Measurements from ENCODE around the gene SAMD8.
A peak's percentile ranks its signal among the peaks of the same experiment; 100 is the strongest.
"Not testable (repeated sequence)": the region's sequence is repeated elsewhere in the genome, so short reads cannot be mapped to it uniquely, and the experiment has no call there.

Gene SAMD8

GRCh38 chr10:75133701-75134100 is 22.2 kb downstream of the SAMD8 start:
- not testable (repeated sequence) for H3K27ac ChIP-seq (ENCODE audit: low read length, poor library complexity, severe bottlenecking); H3K18ac ChIP-seq (ENCODE audit: low read depth in 1 of 2, low read length in 2 of 2); H2BK120ac ChIP-seq (ENCODE audit: low read depth, low read length); H2BK5ac ChIP-seq (ENCODE audit: low read depth, low read length, poor library complexity, severe bottlenecking); H3K4me3 ChIP-seq (ENCODE audit: insufficient read depth in 1 of 2, low read depth in 1 of 2, low read length in 2 of 2); H3K36me3 ChIP-seq (ENCODE audit: control insufficient read depth in 1 of 2, insufficient read depth in 2 of 2, low read depth in 1 of 2, low read length in 2 of 2); DNase-seq; H3K9me3 ChIP-seq (ENCODE audit: control insufficient read depth, low read length); H4K91ac ChIP-seq (ENCODE audit: low read length); H3K4me1 ChIP-seq (ENCODE audit: control insufficient read depth, insufficient read depth, low read depth, low read length); H2AK5ac ChIP-seq (ENCODE audit: low read length, severe bottlenecking); H3K23ac ChIP-seq (ENCODE audit: low read length in 2 of 2); H4K8ac ChIP-seq (ENCODE audit: low read length); H2BK15ac ChIP-seq (ENCODE audit: low read depth, poor library complexity, severe bottlenecking); H3K4me2 ChIP-seq (ENCODE audit: low read length, poor library complexity, severe bottlenecking); H3K4ac ChIP-seq (ENCODE audit: low read depth in 1 of 2, low read length in 2 of 2); H3K27me3 ChIP-seq (ENCODE audit: control insufficient read depth in 1 of 2, insufficient read depth in 1 of 2, low read length in 2 of 2); H2AFZ ChIP-seq (ENCODE audit: low read depth, low read length); H3K14ac ChIP-seq (ENCODE audit: low read length in 2 of 2); H3K9ac ChIP-seq (ENCODE audit: low read length); H2BK12ac ChIP-seq (ENCODE audit: low read length in 2 of 2)
- peaks cover 10% of the 10 kb centered on the region for H3K79me1 ChIP-seq (replicated peaks; ENCODE audit: low read length, poor library complexity, severe bottlenecking)
- WGBS = 100% methylated on average over 2 of the region's 3 CpGs

GRCh38 chr10:75136346-75136745 is 24.9 kb downstream of the SAMD8 start:
- no CpG with 5 or more reads among the region's 1 CpG for WGBS
- H3K36me3 ChIP-seq (ENCODE audit: control insufficient read depth in 1 of 2, insufficient read depth in 2 of 2, low read depth in 1 of 2, low read length in 2 of 2) = peaks cover 0 to 2% of the 10 kb centered on the region in 2 experiments
- H3K4ac ChIP-seq (ENCODE audit: low read depth in 1 of 2, low read length in 2 of 2) = no peak overlapping the region
- H3K4me1 ChIP-seq (ENCODE audit: control insufficient read depth, insufficient read depth, low read depth, low read length) = no peaks in the 10 kb centered on the region
- no peak overlapping the region for H3K18ac ChIP-seq (ENCODE audit: low read depth in 1 of 2, low read length in 2 of 2)
- H3K79me1 ChIP-seq (replicated peaks; ENCODE audit: low read length, poor library complexity, severe bottlenecking) = peaks cover 14% of the 10 kb centered on the region
- H2AK5ac ChIP-seq (ENCODE audit: low read length, severe bottlenecking) = no peak overlapping the region
- no peak overlapping the region for H2BK5ac ChIP-seq (ENCODE audit: low read depth, low read length, poor library complexity, severe bottlenecking)
- no peak overlapping the region for H3K27ac ChIP-seq (ENCODE audit: low read length, poor library complexity, severe bottlenecking)
- no peak overlapping the region for H3K4me3 ChIP-seq (ENCODE audit: insufficient read depth in 1 of 2, low read depth in 1 of 2, low read length in 2 of 2)
- no peak overlapping the region for H2BK12ac ChIP-seq (ENCODE audit: low read length in 2 of 2)
- no peak overlapping the region for H3K14ac ChIP-seq (ENCODE audit: low read length in 2 of 2)
- no peak overlapping the region for H4K8ac ChIP-seq (ENCODE audit: low read length)
- H3K9ac ChIP-seq (ENCODE audit: low read length) = no peak overlapping the region
- H3K4me2 ChIP-seq (ENCODE audit: low read length, poor library complexity, severe bottlenecking) = no peak overlapping the region
- no peak overlapping the region for H2BK120ac ChIP-seq (ENCODE audit: low read depth, low read length)
- H3K27me3 ChIP-seq (ENCODE audit: control insufficient read depth in 1 of 2, insufficient read depth in 1 of 2, low read length in 2 of 2) = no peaks in the 10 kb centered on the region
- H3K23ac ChIP-seq (ENCODE audit: low read length in 2 of 2) = no peak overlapping the region
- H2BK15ac ChIP-seq (ENCODE audit: low read depth, poor library complexity, severe bottlenecking) = no peak overlapping the region
- no peaks in the 10 kb centered on the region for H3K9me3 ChIP-seq (ENCODE audit: control insufficient read depth, low read length)
- no peak overlapping the region for H2AFZ ChIP-seq (ENCODE audit: low read depth, low read length)
- H4K91ac ChIP-seq (ENCODE audit: low read length) = no peak overlapping the region
- no peak for DNase-seq

- Histone ChIP-seq H2BK12ac (ENCODE audit: low read length in 2 of 2) (no peak overlapping the region), H3K27me3 (ENCODE audit: control insufficient read depth in 1 of 2, insufficient read depth in 1 of 2, low read length in 2 of 2) (no peaks in the 10 kb centered on the region), H4K91ac (ENCODE audit: low read length) (no peak overlapping the region), H2BK5ac (ENCODE audit: low read depth, low read length, poor library complexity, severe bottlenecking) (no peak overlapping the region), H3K4me2 (ENCODE audit: low read length, poor library complexity, severe bottlenecking) (no peak overlapping the region), H3K23ac (ENCODE audit: low read length in 2 of 2) (no peak overlapping the region), H3K79me1 (replicated peaks; ENCODE audit: low read length, poor library complexity, severe bottlenecking) (peaks cover 9% of the 10 kb centered on the region), H2BK15ac (ENCODE audit: low read depth, poor library complexity, severe bottlenecking) (no peak overlapping the region), H3K27ac (ENCODE audit: low read length, poor library complexity, severe bottlenecking) (no peak overlapping the region), H3K14ac (ENCODE audit: low read length in 2 of 2) (no peak overlapping the region), H3K18ac (ENCODE audit: low read depth in 1 of 2, low read length in 2 of 2) (no peak overlapping the region), H3K4ac (ENCODE audit: low read depth in 1 of 2, low read length in 2 of 2) (no peak overlapping the region), H2AFZ (ENCODE audit: low read depth, low read length) (no peak overlapping the region), H3K4me3 (ENCODE audit: insufficient read depth in 1 of 2, low read depth in 1 of 2, low read length in 2 of 2) (no peak overlapping the region), H3K36me3 (ENCODE audit: control insufficient read depth in 1 of 2, insufficient read depth in 2 of 2, low read depth in 1 of 2, low read length in 2 of 2) (peaks cover 0 to 2% of the 10 kb centered on the region in 2 experiments), H3K9ac (ENCODE audit: low read length) (peak overlapping the region; percentile 37), H2AK5ac (ENCODE audit: low read length, severe bottlenecking) (no peak overlapping the region), H3K4me1 (ENCODE audit: control insufficient read depth, insufficient read depth, low read depth, low read length) (no peaks in the 10 kb centered on the region), H2BK120ac (ENCODE audit: low read depth, low read length) (no peak overlapping the region), H4K8ac (ENCODE audit: low read length) (no peak overlapping the region), H3K9me3 (ENCODE audit: control insufficient read depth, low read length) (no peaks in the 10 kb centered on the region)
- WGBS = 8% methylated on average over 2 of the region's 3 CpGs
- peak; percentile 60 for DNase-seq
Measured at GRCh38 chr10:75137533-75138438, 26.3 kb downstream of the SAMD8 start.

- Histone ChIP-seq H2BK15ac (ENCODE audit: low read depth, poor library complexity, severe bottlenecking) (no peak overlapping the region), H3K14ac (ENCODE audit: low read length in 2 of 2) (no peak overlapping the region), H4K8ac (ENCODE audit: low read length) (no peak overlapping the region), H3K18ac (ENCODE audit: low read depth in 1 of 2, low read length in 2 of 2) (no peak overlapping the region), H2AFZ (ENCODE audit: low read depth, low read length) (no peak overlapping the region), H3K27ac (ENCODE audit: low read length, poor library complexity, severe bottlenecking) (no peak overlapping the region), H3K9me3 (ENCODE audit: control insufficient read depth, low read length) (no peaks in the 10 kb centered on the region), H4K91ac (ENCODE audit: low read length) (no peak overlapping the region), H2AK5ac (ENCODE audit: low read length, severe bottlenecking) (no peak overlapping the region), H3K4me1 (ENCODE audit: control insufficient read depth, insufficient read depth, low read depth, low read length) (peaks cover 4% of the 10 kb centered on the region), H2BK12ac (ENCODE audit: low read length in 2 of 2) (no peak overlapping the region), H3K4ac (ENCODE audit: low read depth in 1 of 2, low read length in 2 of 2) (no peak overlapping the region), H3K23ac (ENCODE audit: low read length in 2 of 2) (no peak overlapping the region), H3K4me3 (ENCODE audit: insufficient read depth in 1 of 2, low read depth in 1 of 2, low read length in 2 of 2) (no peak overlapping the region), H3K79me1 (replicated peaks; ENCODE audit: low read length, poor library complexity, severe bottlenecking) (peaks cover 4% of the 10 kb centered on the region), H3K27me3 (ENCODE audit: control insufficient read depth in 1 of 2, insufficient read depth in 1 of 2, low read length in 2 of 2) (no peaks in the 10 kb centered on the region), H2BK5ac (ENCODE audit: low read depth, low read length, poor library complexity, severe bottlenecking) (no peak overlapping the region), H3K9ac (ENCODE audit: low read length) (no peak overlapping the region), H3K36me3 (ENCODE audit: control insufficient read depth in 1 of 2, insufficient read depth in 2 of 2, low read depth in 1 of 2, low read length in 2 of 2) (no peaks in the 10 kb centered on the region), H2BK120ac (ENCODE audit: low read depth, low read length) (no peak overlapping the region), H3K4me2 (ENCODE audit: low read length, poor library complexity, severe bottlenecking) (no peak overlapping the region)
- no peak for DNase-seq
- WGBS = 50% methylated on average over 1 of the region's 4 CpGs
Measured at GRCh38 chr10:75140246-75140645, 28.8 kb downstream of the SAMD8 start.

Data from mesenchymal stem cell (in vitro differentiated cells and primary cell).